ENCODE measurements around the gene SMIM41.

Gene SMIM41

DNA sequence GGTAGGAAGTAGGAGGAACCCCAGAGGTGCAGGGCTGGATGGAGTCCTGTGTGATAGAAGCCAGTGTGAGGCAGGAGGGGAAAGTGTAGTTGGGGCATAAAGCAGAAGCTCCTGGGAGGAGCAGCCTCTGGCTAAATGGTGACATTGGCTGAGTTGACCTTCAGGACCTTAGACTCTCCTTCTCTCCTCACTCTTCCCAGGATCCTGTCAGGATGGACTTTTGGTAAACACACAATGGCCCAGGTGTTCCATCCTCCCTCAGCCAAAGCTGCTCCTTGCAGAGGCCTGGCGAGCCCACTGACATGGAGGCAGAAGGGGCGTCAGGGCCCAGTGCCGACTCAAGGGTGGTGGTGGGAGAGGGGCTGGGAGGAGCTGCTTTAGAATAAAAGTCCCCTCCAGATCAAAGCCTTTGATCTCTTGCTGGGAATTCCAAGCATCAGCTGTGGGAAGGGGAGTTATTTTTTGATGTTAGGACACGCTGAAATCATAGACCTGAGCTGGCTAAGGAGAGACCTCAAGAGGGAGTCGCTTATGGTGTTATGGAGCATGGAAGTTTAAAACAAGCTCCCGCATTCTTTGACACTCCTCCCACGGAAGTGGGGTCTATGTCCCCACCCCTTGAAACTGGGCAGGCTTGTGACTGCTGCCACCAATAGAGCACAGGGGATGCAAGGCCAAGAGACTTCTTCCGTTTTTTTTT lies 44.1 kb downstream of the SMIM41 start:
- DNase-seq, result no peak

DNA sequence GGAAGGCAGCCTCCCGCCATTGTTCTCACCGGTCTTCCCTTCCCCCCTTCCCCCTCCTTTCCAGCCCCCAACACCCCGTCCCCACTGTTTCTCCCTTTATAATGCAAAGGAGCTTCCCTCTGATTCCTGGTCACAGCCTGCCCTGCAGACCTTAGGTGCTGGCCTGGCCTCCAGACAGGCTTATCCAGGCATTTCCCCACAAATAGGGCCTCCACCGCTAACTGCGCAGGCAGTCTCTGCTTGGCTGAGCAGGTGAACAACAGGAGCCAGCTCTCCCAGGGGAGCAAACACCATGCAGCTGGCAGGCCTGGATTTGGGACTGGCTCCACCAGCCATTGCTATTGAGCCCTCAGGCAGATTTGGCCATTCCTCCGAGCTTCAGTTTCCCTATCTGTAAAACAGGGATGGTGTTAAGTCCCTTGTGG lies 46.0 kb downstream of the SMIM41 start:
- peak; percentile 9 to 35 for DNase-seq

- DNase-seq, result no peak
Observed at GRCh38 chr12:52126050-52126604, 46.6 kb downstream of the SMIM41 start.

DNA sequence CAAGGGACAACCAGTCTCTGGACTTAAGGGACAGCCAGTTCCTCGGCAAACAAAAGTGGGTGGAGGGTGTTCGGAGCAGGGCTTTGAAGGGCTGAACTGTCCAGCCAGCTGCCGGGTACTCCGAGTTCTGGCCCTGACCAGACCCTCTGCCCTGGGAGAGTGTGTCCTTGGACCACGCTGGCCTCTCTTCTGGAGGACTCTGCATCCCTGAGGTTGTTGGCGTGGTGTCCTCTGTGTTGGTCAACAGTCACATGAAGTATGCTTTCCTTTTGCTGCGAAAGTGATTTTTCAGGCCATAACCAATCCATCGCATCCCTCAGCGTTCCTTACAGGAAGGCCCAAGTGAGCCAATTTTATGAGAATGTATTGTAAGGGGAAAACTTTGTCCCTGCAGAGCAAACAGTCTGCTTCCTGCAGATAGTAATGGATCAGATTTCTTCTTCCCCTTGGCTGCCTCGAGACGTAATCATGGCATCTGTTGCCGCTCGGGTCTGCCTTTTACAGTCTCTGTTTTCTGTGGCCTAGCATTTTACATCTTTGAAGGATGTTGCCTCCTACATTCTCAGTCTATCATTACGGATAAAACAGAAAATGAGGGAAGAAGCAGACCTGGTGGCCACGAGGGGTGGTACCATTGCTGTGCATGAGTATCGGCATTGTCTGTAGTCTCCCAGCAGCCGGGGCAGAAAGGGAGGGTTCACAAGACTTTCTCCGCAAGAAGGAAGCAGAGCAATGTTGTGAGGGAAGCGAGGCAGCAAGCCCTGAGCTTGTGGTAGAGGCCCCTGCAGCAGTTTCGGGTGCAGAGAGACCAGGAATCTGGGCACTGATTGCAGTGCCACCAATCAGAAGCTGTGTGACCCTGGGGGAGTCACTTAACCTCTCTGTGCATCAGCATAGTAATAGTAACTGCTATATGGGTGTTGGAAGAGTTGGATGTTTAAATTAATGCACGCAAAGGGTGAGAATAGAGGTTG lies 47.4 kb downstream of the SMIM41 start:
- no peak for DNase-seq

DNA sequence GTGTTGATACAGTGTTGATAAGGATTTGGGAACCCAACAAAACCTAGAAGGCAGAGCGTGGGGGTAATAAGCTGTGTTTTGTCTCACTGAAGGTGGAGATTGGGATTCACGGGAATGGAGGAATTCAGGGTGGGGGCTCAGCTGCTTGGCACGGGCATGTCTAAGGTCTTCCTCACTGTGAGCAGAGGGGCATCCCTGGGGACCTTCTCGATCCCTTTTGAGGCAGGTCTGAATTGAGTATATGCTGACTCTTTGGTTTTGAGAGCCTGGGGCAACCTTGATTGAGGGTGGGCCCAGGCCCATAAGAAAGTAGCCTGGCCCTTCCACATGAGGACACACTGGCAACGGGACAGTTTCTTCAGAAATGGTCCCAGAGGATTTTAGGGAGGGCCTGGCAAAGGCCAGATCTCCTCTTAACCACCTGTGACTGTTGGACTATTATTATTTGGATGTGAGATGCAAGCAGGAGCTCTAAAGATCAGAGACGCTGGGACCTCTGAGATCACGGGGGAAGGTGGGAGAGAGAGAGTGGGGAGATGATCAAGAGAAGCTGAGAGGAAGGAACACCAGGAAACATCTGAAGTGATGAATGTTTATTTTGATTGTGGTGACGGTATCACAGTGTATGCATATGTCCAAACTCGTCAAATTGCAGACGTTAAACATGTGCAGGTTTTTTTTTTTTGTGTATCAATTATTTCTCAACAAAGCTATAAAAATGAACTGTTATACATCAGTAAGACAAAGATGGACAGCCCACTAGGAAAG lies 48.4 kb downstream of the SMIM41 start:
- DNase-seq, result no peak

DNA sequence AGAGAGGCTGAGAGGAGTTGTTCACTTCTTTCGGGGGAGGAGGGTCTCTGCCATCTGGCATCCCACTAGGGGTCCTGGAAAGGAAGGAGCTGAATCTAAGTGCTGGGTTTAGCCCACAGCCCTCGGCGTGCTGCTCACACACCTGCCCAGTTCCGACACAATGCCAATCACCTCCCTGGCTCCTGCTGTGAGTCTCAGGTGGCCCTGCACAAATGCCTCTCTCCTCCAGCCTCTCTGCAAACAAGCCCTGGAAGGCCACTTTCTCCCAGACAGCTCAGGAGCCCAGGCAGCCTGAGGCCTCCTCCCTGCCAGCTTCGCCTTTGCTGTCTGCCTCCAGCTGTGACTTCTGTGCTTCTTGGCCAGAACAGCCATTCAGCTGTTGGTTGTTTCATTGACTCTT lies 51.2 kb downstream of the SMIM41 start:
- no peak for DNase-seq

GRCh38 chr12:52132754-52133161 lies 53.3 kb downstream of the SMIM41 start:
- no peak for DNase-seq

DNA sequence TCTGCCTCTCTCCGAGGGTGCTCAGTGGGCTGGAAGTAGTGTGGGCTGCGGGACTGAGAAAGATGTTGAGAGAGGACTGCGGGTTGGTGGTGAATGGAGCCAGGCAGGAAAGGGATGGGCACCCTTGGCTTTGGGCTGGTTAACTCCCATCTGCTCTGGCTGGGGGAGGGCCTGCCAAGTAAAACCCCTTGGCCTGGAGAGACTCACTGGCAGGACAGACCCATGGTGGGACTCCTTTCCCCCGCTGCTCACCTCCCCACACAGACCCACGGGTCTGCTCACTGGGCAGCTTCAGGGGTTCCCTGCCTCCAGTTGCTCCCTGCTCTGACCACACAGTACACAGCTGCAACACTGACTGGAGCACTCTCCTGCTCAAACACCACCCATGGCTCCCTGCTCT lies 58.2 kb downstream of the SMIM41 start:
- DNase-seq, result no peak

GRCh38 chr12:52139147-52139546 lies 59.6 kb downstream of the SMIM41 start:
- DNase-seq, result no peak

DNA sequence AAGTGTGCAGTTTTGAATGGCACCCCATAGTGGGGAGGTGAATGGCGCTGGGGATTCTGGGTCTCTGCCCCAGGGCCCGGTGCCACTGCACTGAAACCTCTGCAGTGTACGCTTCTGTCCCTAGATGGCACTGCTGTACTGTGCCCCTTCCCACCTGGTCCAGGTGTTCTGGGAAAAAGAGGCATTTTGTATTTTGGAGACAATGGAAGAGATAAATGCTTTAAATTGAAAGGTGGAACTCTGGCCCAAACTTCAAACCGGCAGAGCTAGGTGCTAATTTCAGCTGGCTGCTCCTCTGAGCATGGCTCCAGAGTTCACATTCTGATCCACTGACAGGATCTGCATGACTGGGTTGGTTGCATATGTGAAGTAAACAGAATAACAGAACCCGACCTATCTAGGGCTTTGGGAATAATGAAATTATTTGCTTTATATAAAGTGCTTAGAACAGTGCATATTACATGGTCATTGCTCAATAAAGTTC lies 60.1 kb downstream of the SMIM41 start:
- peak in 1 of 2 experiments; percentile 32 for DNase-seq

DNA sequence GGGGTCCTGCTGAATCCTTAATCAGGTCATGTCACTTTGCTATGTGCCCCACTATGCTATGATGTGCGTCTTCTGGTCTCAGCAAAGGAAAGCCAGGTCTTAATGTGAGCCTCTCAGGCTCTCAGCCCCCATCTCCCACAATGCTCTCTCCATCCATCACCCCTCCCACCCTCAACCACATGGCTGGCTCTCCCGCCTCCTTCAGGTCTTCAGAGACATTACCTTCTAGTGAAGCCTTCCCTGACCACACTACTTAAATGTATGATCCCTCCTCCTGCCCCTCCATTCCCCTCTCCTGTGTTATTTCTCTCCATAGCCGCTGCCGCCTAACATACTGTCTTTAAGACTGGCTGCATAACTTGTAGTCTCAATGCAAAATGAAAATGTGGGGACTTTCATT lies 61.8 kb downstream of the SMIM41 start:
- DNase-seq, result no peak

GRCh38 chr12:52141875-52142274 lies 62.4 kb downstream of the SMIM41 start:
- no peak for DNase-seq

DNA sequence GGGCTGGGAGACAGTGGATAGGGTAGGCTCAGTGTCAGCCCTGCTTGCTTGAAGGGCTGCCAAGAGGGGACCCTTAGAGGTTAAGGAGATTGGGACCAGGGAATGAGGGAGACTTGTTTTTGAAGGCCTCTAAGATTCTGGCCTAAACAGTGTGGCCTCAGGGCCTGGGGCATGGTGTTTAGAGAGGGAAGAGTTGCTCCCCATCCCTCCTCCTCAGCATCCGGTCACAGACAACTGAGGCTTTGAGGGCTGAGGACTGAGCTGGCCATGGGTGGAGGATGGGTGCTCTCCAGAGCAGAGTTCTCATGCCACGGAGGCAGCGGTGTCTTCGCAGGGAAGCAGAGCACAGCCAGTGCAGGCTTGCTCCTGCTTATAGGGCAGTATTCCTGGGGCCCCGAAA lies 62.9 kb downstream of the SMIM41 start:
- DNase-seq, result no peak

DNA sequence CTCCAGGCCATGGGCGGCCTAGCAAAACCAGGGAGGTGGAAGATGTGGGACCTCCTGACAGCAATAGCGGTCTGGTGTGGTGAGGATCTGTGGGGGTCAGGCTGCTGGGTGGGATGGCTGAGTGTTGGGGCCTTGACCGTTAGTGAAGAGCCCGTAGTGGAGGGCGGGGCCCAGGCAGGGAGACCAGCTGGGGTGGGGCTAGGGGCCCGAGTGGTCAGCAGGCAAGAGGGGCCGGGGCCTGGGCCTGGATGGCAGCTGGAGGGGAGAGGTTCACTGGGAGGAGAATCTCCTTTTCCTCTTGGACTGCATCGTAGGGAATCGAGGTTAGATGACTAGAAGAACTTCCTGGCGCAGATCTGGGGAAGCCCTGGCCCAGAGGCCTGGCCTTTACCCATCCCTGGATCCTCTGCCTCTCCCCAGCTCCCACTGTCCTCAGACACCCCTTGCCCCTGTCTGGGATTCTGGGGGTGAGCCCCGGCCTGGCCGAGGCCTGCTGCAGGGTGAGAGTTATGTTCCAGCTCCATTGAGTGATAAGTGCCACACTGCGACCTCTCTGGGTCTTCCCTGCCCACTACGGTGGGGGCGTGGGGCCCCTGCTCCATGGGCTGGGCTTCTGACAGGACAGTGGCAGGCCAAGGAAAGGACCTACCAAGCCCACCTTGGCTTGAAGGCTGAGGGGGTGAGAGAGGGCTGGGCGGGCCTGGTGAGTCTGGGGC lies 65.2 kb downstream of the SMIM41 start:
- DNase-seq, result no peak

- DNase-seq, result no peak
Observed at GRCh38 chr12:52145228-52146088, 66.0 kb downstream of the SMIM41 start.

DNA sequence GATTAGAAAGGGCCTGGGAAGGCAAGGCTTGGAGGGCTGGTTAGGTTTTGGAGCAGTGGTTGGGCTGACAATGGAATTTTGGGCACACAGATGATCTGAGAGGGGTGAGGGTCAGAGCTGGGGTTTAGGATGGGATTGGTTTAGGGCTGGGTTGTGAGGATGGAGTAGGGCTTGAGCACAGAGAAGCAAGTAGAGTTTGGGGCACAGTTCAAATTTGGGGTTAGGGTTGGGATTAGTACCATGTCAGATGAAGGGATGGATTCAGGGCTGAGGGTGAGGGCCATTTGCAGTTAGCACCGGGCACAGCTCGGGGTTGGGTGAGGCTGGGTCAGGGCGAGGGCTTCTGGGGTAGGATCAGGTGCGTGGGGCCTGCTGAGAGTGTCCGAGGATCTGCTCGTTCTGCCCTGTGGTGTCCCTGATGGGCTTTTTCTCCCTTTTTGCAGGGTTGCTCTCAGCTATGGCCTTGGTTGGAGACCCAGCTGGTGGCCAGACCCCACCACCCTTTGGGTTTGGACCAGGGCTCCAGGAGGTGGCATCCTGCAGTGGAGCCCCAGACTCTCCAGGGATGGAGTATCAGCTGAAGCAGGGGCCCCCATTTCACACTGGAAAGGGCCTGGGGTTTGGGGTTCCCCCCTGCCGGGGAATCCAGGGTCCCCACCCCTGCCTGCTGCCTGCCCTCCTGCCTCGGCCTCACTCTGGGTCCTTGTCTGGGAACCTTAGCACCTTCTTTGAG lies 66.8 kb downstream of the SMIM41 start:
- no peak for DNase-seq

DNA sequence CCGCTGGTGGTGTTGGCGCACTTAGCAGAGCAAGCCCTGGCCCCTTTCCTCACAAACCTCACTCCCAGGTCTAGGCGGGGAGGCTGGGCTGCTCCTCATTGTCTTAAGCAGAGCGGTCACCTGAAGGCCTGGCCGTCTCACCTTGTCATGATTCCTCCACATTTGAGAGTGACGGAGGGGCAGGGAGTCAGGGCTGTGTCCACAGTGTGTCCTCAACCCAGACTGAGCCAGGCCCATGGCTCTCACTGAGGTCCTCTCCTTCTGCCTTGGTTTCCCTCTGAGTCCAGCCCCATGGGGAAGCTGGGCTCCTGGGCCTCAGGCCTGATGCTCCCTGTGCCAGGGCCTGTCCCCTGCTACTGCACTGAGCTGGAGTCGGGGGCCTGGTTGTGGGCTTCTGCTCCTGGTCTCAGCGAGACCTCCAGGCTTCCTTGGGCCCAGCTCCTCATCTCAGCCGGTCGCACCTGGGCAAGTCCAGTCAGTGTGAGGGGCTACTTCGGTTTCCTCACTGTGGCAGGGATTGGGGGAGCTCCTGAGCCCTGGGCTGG lies 67.4 kb downstream of the SMIM41 start:
- DNase-seq, result no peak

GRCh38 chr12:52147367-52147963 lies 68.0 kb downstream of the SMIM41 start:
- DNase-seq, result no peak

- no peak for DNase-seq
Observed at GRCh38 chr12:52147964-52148463, 68.5 kb downstream of the SMIM41 start.
